M059J (cell line): Measurements from ENCODE around the gene CDC42BPG. TPM values are rescaled to one million over a fixed set of nuclear protein-coding genes. Genes with fewer than 3 reads are reported as not detected.

Experiments used
- DNase-seq: peaks from one replicate; pipeline ENCODE4 v3.0.0-alpha.2; 2012; ENCODE audit warnings: low read depth
- total RNA-seq: library from RNA; depleted of rRNA; stranded (reverse); fragments of >200 nt; shearing (Covaris generic); gene quantifications from 2 replicates; pipeline ENCODE4 v1.2.3, GENCODE V29; 2014

Gene CDC42BPG
- total RNA-seq, 1 experiment from 2014 or later: 0.54 TPM

DNA sequence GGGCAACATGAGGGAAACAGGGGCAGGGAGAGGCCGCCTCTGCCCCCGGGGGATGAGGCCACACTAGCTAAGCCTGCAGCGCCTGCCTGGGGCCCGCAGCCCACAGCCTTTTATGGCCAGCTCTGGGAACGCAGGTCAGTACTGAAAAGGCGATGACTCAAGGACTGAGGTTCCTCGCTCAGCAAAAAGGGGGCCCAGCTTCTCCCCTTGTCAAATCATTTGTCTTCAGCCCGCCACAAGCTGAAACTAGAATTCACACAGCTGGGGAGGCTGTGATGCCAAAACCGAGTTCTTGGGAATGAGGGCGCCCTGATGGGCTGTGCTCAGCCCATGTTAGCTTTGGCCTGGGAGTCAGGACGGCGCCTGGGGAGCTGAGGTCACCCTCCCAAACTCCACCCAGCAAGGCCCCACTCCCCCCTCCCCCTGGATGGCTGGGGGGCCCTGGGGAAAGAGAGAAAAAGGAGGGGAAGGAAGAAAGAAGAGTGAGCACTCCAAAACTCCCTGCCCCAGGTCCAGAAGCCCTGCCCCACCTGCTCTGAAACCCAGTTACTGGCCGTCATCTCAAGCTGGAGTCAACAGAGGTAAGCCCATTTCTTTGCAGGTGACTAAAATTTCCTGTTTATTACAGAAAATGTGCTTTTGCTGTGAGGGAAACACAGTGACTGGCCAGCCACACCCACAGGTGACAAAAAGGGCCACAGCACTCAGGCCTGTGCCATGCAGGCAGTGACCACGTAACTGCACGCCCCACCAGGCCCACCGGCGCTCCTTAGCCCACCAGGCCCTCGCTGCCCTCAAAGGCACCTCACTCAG, 20.2 kb upstream of the CDC42BPG start:
- DNase-seq: peak; percentile 94

DNA sequence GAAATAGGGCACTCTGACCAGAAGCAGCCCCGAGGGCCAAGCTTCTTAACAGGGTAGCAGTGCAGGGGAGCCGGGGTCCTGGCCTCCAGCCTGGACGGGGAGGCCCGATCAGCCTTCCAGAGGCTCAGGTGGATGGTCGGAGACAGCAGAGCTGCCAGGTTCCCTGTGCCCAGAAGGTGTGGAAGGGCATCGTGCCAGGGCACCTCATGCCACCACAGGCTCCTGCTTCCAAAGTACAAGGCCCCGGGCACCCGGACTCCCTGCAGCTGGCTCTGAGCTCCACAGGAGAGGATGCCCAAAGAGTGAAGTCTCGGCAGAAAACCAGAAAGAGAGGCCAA, 19.7 kb upstream of the CDC42BPG start:
- no peak for DNase-seq

DNA sequence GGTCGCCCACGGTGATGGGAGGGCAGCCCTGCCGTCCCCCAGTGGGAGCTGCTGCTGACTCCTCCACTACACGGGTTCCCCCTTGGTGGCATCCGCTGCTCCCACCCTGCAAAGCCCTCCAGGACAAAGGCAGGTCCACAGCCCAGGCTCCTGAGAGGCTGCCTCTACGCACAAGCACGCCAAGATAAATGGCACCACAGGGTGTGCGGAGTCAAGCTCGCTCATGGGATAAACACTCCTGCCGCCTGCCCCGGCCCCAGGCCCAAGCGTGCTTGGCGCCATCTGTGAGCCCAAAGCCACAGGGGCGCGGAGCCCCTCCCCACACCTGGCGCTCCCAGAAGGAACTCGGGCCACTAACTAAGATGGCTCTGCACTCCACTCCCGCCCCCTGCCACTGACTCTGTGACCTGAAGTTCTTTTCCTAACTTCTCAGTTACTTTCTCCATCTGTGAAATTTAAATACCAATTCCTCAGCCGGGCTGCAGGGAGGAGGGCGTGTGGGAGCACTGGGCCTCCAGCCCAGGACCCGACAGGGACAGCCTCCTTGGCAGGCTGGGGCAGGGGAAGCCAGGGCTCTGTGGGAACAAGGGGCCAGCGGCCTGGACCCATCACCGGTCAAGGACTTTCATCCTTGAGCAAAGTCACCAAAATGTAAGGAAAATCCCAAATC, 19.1 kb upstream of the CDC42BPG start:
- DNase-seq: no peak

DNA sequence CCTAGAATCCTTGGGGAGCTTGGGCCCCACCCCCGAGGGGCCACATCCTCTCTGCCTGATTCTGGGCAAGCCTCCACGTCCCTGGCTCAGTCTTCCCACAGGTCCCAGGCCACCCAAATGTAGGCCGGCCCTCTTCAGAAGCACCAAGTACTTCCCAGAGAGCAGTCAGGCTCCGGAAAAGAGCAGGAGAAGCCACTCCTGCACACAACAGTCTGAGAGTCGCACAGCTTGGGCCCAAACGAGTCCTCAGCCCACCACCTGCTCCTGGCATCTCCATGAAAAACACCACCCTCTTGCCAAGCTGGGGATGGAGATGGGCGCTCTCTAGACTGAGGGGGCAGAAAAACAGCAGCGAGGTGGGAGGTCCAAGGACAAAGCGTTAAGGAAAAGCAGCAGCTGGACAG, 18.5 kb upstream of the CDC42BPG start:
- no peak for DNase-seq

DNA sequence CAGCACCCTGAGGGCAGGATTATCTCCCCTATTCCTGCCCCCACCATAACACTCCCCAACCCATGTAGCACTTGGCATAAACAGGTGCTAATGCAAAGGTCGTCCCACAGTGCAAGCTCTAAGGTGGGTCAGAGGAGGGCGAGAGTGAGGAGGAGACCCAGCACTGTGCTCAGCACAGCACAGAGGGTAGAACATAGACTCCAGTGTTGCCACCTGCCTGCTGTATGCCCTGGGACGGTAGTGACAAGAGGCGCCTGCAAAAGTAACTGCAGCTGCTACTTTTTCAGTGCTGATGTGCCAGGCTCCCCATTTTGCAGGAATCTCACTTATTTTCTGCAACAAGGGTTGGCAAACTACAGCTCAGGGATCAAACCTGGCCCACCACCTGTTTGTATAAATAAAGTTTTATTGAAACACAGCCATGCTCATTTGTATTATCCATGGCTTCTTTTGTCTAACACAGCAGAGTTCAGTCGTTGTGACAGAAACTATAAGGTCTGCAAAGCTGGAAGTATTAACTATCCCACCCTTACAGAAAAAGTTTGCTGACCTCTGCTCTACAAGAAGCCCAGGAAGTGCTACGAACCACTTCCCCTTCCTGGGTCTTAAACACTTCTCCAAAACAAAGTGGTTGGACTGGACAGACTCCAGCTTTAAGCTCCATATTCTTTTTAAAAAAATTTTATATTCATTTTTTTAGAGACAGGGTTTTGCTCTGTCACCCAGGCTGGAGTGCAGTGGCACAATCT, 16.9 kb upstream of the CDC42BPG start:
- no peak for DNase-seq

DNA sequence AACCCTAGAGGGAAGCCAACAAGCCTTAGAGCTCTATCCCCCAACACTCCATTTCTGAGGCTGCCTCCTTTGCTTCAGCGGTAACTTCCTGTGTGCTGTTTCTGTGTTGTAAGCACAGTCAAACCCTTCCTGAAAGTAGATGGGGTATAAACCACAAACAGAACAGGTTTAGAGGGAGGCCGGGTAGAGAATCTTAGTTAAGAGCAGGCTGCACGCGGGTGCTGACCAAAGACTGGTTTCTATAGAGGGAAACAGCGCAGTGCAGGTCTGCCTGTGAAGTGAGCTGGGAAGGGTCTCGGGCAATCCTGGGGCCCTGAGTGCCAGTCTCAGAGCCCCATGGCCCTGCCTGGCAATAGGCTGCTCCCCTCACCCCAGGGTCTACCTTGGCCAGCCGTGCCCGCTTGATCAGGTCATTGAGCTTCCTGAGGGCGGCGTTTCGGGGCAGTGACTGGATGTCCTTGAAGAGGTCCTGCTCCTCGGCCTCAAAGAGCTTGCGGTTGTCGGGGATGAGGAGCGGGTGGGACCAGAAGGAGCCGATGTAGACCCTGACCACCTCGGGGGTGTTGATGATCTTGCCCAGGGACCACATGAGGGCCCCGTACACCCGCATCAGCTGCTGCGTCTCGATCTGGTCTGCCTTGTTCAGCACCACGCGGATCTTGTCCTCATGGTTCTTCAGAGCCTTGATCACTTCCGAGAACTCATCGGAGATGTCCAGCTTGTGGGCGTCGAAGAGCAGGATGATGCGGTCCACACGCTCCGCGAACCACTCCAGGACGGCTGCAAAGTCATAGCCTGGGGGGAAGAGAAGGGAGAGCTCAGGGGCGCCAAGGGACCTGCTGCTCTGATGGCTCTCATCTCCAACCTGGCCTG, 15.3 kb upstream of the CDC42BPG start:
- no peak for DNase-seq

DNA sequence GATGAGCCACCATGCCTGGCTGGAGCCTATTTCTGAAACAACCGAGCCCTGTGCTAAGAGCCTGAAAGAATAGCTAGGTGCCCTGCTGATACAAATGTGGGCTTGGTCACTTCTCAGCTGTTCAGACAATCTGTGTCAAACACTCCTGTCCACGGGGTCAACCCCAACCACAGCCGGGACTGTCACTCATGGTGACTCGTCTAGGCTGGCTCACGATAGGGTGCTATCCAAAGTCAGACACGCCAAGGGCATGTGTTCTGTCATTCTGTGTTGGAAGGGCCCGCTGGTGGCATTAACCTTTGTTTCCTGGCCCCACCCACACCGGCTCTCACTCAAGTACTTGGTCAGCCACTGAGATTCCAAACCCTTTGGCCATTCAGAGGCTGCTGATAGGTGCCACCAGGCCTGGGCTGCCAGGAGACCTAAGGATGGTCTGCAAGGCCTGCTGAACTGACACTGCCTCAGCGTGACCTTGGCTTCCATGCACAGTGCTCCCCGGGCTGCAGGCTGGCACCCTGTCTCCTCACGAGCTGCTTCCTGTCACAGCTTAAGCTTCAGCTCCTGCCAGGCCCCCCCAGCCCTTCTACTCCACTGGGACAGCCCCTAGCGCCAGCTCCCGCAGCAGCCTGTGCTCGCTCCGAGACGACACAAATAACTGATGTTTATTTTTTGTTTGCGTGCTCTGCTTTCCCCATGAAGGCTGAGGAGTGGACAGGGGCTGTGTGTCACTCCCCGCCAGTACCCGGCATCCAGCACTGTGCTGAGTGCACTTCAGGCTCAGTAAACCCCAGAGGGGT, 14.2 kb upstream of the CDC42BPG start:
- peak; percentile 48 for DNase-seq

DNA sequence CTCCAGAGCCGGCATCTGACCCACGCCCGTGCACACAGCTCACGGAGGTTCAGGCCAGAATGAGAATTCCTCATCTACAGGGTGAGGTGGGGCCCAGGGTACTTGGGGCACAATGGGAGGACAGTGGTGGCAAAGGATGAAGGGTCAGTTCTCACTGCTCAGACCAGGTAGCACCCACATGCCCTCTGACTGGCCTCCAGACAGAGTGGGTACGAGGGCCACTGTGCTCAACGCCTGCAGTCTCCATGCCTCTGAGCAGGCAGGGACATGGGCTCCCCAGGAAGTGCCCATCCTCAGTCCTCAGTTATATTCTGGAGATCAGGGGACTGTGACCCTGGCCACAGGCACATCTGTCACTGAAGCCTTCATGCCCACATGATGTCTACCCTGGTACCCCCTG, 13.0 kb upstream of the CDC42BPG start:
- no peak for DNase-seq

DNA sequence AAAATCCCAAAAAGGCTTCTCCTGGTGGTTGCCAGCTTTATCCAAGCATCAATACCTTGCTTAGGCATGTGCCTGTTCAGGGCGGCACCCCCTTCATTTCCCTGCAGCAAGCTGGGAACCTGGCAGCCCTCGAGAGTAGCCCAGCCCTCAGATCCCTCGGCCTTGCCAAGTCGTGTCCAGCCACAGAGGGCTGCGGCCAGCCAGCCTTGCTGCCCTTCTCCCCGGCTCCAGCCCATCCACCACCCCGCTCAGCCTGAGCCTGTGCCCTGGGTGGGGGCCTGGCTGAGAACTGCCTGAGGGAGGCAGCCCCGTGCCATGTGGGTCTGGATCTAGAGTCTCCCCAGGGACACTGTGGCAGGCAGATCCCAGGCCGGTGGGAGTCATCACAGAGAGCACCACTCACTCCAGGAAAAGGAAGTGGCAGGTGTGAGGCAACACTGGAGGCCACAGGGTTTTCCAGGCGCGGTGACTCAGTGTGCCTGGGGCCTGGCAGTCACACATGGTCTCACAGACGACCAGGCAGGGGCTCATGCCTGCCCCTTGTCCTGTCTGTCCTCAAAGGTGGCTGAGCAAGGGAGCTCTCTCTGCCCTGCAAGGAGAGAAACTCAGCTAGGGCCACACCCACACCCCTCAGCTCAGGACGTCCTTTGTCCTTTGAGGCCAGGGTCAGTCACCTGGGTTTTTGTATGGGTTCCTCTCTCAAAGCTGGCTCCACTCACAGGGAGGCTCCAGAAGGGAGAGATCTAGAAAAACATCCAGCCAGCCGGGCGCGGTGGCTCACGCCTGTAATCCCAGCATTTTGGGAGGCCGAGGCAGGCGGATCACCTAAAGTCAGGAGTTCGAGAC, 12.2 kb upstream of the CDC42BPG start:
- DNase-seq: peak; percentile 97

DNA sequence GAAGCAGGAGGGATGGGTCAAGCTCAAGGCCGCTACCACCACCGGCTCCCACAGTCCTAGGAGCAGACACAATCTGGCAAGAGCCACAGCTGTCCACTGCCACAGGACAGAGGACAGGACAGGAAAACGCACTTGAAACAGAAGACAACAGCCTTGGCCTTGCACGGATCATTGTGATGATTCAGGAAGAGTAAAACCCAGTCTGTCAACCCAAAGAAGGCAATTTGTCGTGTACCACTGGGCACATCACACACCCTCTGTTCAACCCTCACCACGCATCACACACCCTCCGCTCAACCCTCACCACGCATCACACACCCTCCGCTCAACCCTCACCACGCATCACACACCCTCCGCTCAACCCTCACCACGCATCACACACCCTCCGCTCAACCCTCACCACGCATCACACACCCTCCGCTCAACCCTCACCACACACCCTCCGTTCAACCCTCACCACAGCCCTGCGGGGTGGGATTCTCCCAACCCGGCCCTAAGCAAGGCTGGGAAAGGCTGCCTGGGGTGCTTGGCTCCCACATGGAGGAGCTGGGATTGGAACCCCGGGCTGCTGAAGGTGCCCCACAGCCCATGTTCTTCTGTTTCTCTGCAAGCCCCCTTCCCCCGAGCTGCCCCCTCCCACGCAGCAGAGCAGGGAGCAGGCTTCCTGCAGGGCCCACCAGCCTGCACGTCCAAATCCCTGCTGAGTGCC, 11.3 kb upstream of the CDC42BPG start:
- DNase-seq: no peak

DNA sequence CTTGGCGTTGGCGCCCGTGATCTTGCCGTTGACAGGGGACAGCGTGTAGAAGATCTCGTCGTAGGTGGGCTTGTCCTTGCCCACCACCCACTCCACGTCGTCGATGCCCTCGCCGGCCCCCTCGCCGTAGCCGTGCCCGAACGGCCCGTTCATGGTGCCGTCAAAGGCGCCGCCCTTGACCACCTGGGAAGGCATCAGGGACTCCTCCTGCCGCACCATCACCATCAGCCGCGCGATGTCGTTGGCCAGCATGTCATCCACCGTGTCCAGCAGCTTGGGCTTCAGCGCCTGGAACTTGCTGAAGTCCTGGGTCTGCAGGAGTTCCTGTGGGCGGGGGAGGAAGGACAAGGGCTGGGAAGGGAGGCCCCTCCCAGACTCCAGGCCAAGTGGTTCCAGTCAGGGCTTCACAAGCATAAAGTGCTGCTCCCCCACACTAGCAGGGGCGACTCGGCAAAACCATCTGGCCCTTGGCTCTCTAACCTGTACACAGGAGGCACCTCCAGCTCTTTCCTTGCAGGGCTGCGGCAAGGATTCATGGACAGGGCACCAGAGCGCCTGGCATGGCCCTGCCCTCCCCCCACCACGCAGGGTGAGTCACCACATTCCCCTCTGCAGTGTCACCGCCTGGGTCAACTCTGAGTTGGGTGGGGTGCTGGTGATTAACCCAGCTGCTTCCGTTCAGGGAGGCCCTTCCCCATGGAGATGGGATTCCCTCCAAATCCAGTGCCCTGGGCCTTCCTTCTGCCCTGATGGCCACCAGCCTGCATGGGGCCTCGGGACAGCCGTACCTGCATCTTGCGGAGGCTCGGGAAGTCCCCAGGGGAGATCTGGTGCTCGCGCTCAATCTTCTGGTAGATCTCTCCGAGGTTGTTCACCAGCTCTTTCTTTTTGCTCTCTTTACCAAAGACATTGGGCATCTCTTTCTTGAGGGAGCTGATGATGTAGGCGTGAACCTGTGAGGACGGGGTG, 10.4 kb upstream of the CDC42BPG start:
- peak; percentile 97 for DNase-seq

DNA sequence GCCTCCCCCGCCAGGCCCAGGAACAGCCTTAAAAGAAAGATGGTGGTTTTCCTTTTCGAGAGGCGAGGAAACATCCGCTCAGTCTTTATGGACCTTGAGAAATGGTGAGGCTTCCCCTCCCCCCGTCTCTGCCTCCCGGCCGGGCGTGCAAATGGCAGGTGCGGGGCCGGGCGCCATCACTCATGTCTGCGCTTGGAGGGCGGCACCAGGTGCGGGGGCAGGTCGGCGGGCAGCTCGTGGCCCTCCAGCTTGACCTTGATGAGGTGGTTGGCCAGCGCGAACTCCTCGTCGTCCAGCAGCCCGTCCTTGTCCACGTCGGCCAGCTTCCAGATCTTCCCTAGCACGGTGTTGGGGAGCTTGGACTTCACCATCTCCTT, 9.7 kb upstream of the CDC42BPG start:
- DNase-seq: no peak

DNA sequence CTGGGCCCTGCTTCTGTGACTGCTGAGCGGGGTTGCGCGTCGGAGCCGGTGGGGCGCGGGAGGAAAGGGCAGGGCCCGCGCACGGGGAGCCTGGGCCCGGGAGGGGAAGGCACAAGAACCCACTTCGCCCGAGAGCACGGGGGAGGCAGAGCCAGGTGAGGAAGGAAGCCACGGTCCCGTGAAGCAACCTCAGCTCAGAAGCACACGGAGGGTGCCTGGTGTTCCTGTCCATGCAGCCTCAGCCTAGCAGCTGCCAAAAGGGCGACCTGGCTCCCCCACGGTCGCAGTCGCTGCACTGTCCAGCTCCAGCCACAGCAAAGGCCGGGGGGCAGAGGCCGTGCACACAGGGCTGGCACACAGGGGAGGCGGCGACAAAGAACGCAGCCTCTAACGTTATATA, 9.3 kb upstream of the CDC42BPG start:
- no peak for DNase-seq

DNA sequence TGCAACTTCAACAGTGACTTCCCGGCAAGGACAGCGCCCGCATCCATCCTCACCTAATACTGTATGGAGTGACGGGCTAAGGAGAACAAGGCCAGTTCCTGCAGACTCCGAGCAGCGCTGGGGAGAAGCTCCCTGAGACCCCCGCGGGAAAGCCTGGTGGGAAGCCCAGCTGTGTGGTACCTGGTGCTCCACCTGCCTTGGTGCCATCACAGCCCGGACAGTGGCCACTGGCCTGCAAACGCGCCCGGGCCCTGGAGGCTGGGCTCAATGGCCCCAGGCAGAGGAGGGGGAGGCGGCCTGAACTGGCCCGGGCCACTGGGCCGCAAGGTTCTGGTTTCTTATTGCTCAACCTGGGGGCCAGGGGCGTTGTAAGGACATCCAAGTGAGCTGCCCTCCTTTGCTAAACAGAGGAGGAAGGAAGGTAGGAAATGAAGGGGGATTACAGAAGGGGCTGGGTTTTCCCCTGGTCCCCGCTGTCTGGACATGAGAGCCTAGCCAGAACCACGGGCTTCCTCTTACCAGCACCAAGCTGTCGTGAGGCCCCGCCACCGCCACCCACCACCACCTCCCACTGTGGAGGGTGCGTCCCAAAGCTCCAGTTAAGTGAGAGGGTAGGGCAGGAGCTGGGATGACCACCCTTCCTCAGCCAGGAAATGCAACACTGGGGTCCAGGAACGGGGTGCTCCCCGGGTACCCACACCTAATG, 8.5 kb upstream of the CDC42BPG start:
- DNase-seq: no peak

DNA sequence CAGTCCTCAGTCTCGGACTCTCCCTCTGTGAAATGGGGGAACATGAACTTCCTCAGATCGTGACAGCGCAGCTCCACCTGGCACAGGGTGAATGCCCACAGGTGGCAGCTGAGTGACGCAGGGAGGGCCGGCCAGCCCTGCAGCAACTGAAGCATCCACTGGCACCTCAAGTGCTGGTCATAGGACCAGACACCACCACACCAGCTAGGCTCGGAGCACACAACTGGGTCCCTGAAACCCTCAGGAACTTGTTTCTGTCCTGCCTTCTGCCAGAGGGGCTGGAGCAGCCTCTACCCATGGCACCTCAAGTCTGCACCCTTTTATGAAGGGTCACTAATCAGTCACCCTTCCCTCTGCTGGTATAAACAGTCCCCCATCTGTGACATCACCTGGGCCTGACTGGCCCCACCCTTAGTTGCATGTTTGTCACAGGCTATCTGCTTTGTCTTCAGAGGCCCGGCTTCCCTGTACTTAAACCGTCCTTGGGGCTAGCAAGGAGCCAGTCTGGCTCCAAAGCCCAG, 7.4 kb upstream of the CDC42BPG start:
- DNase-seq: no peak

DNA sequence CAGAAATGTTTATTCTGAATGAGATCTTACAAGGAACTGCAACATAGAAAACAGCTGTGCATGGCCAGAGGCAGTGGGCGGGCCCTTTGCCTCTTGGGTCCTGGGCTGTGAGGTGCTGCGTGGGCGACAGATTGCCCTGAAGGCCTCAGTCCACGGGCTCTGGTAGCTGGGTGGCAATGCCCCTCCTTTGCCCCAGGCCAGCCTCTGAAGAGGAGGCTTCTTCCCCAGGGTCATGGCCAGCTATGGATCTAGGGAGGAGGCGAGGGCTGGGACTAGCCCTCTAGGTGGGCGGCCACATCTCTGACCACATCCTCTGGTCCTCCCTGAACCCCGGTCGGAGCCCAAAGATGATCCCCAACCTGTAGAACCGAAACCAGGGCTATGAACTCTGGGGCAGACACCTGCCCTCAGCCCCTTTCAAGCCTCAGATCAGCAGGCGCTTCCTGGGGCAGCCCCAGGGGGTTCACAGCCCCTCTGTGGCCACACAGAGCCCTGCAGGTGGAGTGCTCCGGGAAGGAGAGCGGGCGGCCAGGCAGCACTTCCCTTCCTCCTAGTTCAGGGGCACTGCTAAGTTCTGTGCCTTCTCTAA, 6.6 kb upstream of the CDC42BPG start:
- DNase-seq: peak; percentile 49
